NCI-H187 (cell line): ENCODE measurements around the gene RYR3.

ENCODE experiments used
- DNase-seq, 2 experiments: peaks; one replicate each; lab custom pipeline; 2025; lab: John Stamatoyannopoulos, UW

The RYR3 gene

DNA sequence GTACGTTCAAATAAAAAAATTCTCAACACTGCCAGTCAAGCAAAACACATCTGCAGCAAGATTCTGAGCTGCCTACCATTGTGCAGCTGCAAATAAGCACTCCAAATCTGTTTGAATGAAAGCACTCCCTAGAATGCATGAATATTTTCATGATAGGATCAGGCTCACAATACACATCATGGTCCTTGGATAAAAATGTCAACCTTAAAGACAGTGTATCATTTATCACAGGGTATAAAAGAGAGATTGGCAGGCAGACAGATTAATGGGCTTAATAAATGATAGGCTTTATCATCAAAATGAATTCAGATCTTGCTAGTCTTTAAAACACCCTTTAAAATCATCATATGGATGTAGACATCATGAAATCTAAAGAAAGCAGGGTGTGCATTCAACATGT, 9.2 kb downstream of the RYR3 start:
- DNase-seq = no peak

DNA sequence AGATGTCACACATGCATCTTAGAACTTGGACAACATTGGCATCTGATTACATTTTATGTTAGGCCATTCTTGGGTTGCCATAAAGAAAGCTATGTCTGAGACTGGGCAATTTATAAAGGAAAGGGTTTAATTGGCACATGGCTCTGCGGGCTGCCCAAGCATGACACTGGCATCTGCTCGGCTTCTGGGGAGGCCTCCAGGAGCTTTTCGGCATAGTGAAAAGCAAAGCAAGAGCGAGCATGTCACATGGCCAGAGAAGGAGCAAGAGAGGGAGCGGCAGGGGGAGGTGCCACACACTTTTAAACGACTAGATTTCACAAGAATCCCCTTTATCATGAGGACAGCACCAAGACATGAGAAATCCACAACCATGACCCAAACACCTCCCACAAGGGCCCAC, 11.3 kb downstream of the RYR3 start:
- DNase-seq = no peak

- no peak for DNase-seq
These were observed 13.8 kb downstream of the RYR3 start for GRCh38 chr15:33324609-33325008.

DNA sequence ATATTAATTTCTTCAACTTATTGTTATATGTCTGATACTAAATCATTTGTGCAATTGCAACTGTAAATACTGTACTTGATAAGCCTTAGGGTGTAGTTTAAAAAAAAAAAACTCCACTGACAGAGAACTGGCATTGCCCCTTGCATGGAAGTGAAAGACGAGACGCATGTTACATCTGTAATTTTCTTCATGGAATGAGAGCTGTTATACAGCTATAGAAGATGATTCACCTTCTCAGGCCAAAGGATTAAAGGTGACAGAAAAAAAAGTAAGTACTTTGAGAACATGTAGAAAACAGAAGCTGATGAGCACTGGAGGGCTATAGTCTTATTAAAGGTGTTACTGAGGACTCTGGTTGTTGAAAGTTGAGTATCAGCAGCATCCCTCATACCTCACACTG, 16.1 kb downstream of the RYR3 start:
- DNase-seq = no peak

- DNase-seq = no peak
These were observed 17.3 kb downstream of the RYR3 start for GRCh38 chr15:33328106-33328505.

- DNase-seq = no peak
These were observed 18.7 kb downstream of the RYR3 start for GRCh38 chr15:33329457-33329856.

DNA sequence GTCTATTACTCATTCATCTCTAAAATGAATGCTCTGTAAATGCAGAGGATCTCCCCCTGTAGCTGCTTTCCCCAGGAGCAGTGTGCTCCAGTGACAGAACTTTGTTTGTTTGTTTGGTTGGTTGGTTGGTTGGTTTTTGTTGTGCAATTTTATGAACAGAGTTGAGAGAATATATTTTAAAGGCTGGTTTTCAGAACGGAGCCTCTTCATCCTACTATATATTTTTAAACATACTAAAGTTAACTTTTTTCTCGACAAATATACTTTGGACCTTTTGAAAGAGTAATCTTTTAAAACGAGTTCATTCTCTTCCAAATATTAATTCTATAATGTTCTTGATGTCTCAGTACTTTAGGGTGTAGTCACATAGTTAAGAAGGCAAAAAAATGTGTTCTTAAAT, 20.2 kb downstream of the RYR3 start:
- DNase-seq = no peak

DNA sequence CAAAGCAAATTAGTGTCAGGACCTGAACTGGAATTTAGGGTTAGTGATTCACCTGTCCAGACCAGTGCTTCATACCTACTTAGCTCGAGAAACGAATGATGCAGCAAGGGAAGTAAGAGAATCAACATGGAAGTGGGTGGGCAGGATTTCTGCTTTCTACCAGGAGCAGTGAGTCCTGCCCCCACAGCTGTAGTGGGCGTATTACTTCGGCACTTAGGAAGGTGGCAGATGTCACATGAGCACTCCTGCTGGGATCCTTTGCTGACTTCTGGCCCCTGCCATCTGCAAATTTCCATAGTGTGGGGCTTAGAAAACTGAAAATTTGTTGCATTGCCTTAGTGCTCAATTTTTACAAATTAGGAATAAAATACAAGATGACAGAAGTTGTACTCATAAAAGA, 31.2 kb downstream of the RYR3 start:
- DNase-seq = no peak

DNA sequence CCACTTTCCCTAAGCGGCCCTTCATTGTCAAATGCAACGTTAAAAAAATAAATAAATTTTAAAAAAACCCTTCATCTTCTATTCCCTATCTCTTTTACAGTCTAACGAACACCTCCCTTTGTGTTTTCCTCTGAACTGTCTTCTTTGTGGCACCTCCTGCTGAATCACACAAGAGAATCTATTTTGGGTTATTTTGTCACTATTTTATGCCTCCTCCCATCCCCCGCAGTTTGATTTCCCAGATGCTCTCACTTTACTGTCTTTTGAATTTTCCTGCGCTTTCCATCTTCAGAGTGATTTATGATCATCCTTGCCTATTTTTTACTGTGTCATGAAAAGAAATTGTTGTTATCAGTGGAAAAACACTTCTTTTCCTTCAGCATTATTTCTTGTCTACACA, 32.5 kb downstream of the RYR3 start:
- DNase-seq = no peak

DNA sequence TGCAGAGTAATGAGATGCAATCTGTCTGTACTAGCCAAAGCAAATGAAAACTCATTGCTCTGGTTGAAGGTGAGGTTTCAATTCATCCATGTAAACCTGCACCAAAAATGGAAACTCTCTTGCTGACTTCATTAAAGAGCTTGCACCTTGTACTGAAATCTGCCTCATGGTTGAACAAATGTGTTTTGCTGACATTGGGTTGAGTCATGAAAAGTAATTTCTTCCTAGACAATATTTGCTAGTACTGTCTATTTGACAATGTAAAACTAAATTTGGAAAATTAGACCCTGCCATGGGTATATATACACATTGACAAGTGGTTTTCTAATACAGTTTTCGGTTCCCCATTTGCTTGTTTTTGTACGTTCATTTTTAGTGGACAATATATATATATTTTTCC, 33.3 kb downstream of the RYR3 start:
- DNase-seq = no peak

GRCh38 chr15:33344530-33344929, 33.8 kb downstream of the RYR3 start:
- no peak for DNase-seq

DNA sequence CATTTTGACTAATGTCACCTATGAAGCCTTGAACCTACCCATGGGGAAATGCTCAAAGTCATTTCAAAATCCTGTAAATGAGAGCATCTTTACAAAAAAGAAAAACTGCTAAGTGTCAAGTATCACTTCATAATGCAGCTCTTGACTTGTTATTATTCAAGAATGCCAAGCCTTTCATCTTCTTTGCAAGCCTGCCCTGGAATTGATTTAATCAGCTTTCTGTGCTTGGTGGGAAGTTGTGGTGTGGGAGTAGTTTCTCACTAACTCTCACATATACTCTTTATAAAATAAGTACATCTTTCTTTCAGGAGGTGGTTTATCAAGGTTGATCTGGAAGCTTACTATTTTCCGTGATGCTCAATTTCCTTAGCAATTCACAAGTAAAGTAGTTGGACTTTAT, 43.6 kb downstream of the RYR3 start:
- no peak for DNase-seq

GRCh38 chr15:33357845-33358244, 47.1 kb downstream of the RYR3 start:
- no peak for DNase-seq

GRCh38 chr15:33358306-33358705, 47.5 kb downstream of the RYR3 start:
- DNase-seq = no peak

DNA sequence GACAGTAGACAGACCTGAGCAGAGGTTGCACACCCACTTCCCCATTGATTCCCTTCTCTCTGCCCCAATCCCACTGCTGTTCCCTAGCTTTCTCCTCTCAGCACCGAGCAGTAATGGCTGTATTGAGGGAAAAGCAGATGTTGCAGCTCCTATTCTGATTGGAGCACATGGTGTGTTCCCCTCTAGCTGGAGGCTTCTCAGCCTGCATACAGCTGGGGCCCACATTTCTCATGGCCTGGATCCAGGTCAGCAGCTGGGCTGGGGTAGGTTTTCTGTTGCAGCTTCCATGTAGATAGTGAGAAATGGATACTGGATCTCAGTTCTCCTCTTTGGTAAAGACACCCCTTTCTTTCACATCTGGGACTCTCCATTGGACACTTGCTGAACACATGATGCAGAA, 50.1 kb downstream of the RYR3 start:
- DNase-seq = no peak

- no peak for DNase-seq
These were observed 59.3 kb downstream of the RYR3 start for GRCh38 chr15:33369941-33370622.

DNA sequence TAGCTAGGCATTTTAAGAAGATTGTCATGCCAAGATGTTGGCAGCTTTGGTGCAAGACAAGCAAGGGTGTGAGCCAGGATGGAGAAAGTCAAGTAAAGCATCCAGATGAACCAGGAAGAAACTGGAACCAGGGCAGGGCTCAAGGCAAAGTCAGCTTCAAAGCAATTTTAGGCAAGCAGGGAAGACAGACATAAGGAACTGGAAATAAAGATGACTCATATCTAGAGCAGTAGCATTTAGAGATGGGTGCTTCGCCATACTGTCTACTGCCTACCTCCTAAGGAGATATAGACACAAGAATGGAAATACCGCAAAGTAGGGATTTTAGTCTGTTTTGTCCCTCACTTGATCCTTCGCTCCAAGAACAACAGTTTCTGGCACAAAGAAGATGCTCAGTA, 59.9 kb downstream of the RYR3 start:
- DNase-seq = no peak

DNA sequence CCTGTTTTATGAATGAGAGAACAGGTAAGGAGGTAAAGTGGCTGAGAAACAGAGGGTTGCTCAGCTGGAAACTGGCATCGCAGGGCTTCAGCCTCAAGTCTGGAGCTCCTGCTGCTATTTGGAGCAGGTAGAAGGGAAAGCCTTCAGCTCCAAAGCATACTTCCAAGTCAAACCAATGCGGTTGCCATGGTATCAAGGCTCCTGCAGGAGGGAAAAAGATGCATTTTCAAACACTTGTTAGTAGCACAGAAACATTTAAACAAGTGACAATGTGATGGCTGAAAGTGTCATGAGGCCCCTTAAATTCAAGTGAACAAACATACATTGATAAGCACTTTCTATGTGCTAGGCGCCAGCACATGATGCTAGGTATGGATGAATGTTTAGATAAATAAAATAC, 60.4 kb downstream of the RYR3 start:
- DNase-seq = no peak

DNA sequence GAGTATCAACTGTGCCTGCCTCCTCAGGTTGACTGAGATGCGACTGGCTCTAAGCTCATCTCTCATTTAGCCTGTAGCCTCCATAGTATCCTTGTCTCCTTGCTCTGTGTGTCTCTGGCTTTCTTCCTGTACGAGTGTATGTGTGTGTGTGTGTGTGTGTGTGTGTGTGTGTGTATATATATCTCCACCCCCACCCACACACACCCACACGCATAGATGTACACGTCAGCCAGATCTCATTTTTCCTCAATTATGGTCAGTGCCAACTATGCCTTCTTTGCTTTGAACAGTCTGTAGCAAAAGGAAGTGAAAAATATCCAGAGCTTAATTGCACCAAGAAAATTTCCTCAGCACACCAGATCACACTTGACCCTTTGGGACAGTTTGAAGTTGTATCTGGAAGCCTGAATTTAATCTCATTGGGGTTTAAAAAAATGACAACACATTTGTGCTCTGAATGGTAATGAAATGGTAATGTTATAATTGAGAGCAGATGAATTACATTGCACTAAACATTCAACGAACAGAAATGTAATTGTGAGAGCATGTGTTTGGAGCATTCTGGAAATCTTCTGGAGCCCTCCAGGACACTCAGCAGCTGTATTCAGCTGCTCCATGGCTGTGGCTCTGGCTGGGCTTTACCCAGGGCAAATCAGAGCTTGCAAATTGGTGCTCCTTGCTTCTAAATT, 63.6 kb downstream of the RYR3 start:
- no peak for DNase-seq

- no peak for DNase-seq
These were observed 64.5 kb downstream of the RYR3 start for GRCh38 chr15:33375236-33375635.

DNA sequence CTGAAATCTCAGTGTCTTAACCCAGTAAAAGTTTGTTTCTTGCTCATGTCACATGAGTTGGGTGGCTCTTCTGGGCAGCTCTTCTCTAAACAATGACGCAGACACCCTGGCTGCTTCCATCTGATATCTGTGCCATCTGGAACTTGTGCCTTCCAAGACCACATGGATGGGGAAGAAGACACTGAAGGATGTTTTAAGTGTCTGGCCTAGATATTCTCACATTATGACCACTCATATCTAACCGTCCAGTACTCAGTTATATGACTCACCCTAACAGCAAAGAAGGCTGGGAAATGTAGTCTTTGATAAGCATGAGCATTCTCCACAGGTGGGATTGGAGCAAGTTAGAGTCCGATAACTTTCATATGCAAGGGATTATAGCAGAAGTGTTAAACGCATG, 66.4 kb downstream of the RYR3 start:
- no peak for DNase-seq

DNA sequence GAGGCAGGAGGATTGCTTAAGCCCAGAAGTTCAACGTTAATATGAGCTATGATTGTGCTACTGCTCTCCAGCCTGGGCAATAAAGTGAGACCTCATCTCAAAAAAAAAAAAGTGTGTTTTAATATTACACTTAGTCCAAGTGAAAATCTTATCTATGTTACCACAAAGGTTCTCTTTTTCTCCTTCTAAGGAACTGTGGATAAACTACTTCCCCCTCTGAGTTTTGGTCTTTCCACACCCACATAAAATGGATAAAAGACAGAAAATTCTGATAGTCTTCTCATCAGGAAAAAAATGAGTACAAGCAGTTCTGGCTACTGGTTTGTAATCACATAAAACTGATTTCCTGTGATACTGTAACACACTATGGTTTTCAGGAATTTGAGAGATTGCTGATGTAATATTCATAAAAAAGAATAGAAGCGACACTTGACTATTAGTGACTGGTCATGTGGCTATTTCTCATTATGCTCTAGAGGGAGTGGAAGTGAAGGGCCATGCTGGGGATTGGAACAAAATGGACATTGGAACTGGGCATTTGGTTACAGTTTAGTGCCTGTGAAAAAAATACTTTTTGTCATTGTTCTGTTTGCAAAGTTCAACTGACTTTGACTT, 68.2 kb downstream of the RYR3 start:
- DNase-seq = no peak

GRCh38 chr15:33380406-33380805, 69.6 kb downstream of the RYR3 start:
- no peak for DNase-seq

DNA sequence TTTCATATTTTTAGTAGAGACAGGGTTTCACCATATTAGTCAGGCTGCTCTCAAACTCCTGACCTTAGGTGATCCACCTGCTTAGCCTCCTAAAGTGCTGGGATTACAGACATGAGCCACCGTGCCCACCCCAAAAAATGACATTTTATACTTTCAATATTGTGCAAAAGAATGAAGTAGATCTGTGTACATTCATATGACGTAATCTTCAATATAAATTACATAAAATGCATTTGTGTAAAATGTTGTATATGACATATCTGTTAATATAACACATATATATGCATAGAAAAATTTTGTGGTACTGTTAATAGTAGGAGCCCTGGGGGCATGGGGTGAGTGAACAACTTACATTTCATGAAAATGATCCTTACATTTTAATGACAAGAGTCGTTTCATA, 71.7 kb downstream of the RYR3 start:
- no peak for DNase-seq
